ENCODE results near the gene KATNB1. TPM values are rescaled to one million over a fixed set of nuclear protein-coding genes. Genes with fewer than 3 reads are reported as not detected.
A peak's percentile ranks its signal among the peaks of the same experiment; 100 is the strongest.

Gene KATNB1
- polyA plus RNA-seq, 1 of the 3 experiments (the other 2 are of a cell fraction) = 43.7 TPM

DNA sequence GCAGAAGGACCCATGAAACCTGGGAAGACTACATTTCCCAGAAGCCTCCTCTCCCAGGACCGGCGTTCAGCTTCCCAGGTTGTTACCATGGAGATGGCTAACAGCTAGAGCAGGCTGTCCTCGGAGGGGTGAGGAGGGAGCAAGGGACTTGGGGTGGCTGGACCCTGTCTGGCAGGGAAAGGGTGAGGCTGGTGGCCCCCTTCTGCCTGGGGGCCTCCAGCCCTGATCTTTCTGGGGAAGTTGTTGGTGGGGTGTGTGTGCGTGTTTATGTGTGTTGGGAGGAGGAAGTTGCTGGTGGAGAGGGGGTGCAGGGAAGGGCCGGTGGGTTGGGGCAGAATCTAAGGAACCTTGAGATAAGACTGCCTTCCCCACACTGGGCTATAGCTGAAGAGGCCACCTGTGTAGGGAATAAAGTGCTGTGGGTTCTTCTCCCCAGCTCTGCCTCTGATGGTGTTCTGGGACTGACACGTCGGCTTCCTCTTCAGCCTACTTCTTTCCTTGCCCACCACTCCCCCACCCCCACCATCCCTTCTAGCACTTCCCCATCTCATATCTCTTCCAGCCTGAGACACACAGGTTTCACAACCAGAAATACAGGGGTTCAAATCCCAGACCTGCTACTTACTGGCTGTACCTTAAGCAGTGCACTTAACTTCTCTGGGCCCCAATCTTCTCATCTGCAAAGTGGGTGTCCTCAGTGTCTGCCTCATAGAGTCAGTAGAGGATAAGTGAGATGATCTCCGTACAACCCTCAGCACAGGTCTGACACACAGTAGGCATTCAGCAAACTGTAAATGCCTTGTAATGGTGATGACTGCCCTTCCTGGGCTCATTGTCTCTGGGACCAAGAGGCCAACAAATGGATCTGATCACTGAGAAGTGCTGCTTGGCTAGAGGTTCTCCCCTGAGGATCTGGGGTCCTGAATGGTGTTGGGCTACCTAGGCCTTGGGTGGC, 40.6 kb upstream of the KATNB1 start, which contains the start of gene DRC7:
TSS of gene DRC7 (plus strand) at position 82 of the 955 bp plus-strand sequence. CDS start 3,144 bp downstream, outside the sequence.
- no peak within 1 kb of the TSS for H3K4me2 ChIP-seq
- no peaks in the 10 kb centered on the region for H3F3A ChIP-seq (replicated peaks; ENCODE audit: insufficient read depth)
- H3K9me2 ChIP-seq = no peaks in the 10 kb centered on the region
- peaks cover 0 to 6% of the 10 kb centered on the region in 2 experiments; a peak in 1 of 4 replicates for H3K4me1 ChIP-seq (ENCODE audit: control insufficient read depth in 1 of 2, insufficient read depth in 2 of 2, low read depth in 1 of 2, low read length in 1 of 2)
- POLR2A ChIA-PET = no interaction called here
- CTCF ChIA-PET = interaction anchor here (0.5 to 1.0 kb wide), 4 partner anchors 24 to 175 kb away, joined by 3 read pairs; no protein-coding TSS in a partner anchor
- H3K4me3 ChIP-seq (ENCODE audit: low read depth in 2 of 2, low read length in 1 of 2) = peak within 1 kb of the TSS in 1 of 2 experiments; percentile 44; a peak in 2 of 4 replicates
- 38% methylated on average over 7 of the region's 8 CpGs for WGBS (ENCODE audit: low lambda C conversion rate)
- no peaks in the 10 kb centered on the region for H3K9me3 ChIP-seq
- no peaks in the 10 kb centered on the region; the same call in 1 of the 2 replicates for H3K27me3 ChIP-seq (ENCODE audit: insufficient read depth)
- no peaks in the 10 kb centered on the region for H4K20me1 ChIP-seq (ENCODE audit: insufficient read depth)
- peak; percentile 90 for DNase-seq
- H3K79me2 ChIP-seq (ENCODE audit: insufficient read depth) = no peaks in the 10 kb centered on the region
- H2AFZ ChIP-seq (ENCODE audit: low read depth) = no peak within 1 kb of the TSS
- TF ChIP-seq, protein P1, sequence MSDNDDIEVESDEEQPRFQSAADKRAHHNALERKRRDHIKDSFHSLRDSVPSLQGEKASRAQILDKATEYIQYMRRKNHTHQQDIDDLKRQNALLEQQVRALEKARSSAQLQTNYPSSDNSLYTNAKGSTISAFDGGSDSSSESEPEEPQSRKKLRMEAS (IDR thresholded peaks at IDR 0.05; ENCODE audit: low read depth) = no peak
- TF ChIP-seq GABPA (IDR thresholded peaks at IDR 0.05; ENCODE audit: low read depth) = peak; percentile 78
- no peak for TF ChIP-seq TAF1 (IDR thresholded peaks at IDR 0.05; ENCODE audit: borderline replicate concordance, low read depth, low read length)
- TF ChIP-seq, protein P2, sequence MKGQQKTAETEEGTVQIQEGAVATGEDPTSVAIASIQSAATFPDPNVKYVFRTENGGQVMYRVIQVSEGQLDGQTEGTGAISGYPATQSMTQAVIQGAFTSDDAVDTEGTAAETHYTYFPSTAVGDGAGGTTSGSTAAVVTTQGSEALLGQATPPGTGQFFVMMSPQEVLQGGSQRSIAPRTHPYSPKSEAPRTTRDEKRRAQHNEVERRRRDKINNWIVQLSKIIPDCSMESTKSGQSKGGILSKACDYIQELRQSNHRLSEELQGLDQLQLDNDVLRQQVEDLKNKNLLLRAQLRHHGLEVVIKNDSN (IDR thresholded peaks at IDR 0.05; ENCODE audit: borderline replicate concordance, low read depth) = no peak
- peak; percentile 69 for TF ChIP-seq CHD2 (IDR thresholded peaks at IDR 0.05; ENCODE audit: low read length, partially characterized antibody)
- no peak for TF ChIP-seq RAD21 (IDR thresholded peaks at IDR 0.05; ENCODE audit: low read length)
- H3K36me3 ChIP-seq (replicated peaks in 1 of 2; ENCODE audit: control insufficient read depth in 1 of 2, insufficient read depth in 2 of 2, low read length in 1 of 2) = no peaks in the 10 kb centered on the region
- no peak within 1 kb of the TSS for H3K9ac ChIP-seq
- H3K27ac ChIP-seq (ENCODE audit: low read depth in 2 of 2, low read length in 1 of 2) = no peak within 1 kb of the TSS

- no peaks in the 10 kb centered on the region for H3K79me2 ChIP-seq (ENCODE audit: insufficient read depth)
- POLR2A ChIA-PET = no interaction called here
- 75% methylated on average over 5 of the region's 5 CpGs for WGBS (ENCODE audit: low lambda C conversion rate)
- H3K27ac ChIP-seq (ENCODE audit: low read depth in 2 of 2, low read length in 1 of 2) = no peak overlapping the region
- CTCF ChIA-PET = no interaction called here
- H3K9ac ChIP-seq = no peak overlapping the region
- no peak overlapping the region for H3K4me3 ChIP-seq (ENCODE audit: low read depth in 2 of 2, low read length in 1 of 2)
- no peaks in the 10 kb centered on the region for H3K9me2 ChIP-seq
- H2AFZ ChIP-seq (ENCODE audit: low read depth) = no peak overlapping the region
- no peaks in the 10 kb centered on the region for H3F3A ChIP-seq (replicated peaks; ENCODE audit: insufficient read depth)
- H3K4me1 ChIP-seq (ENCODE audit: control insufficient read depth in 1 of 2, insufficient read depth in 2 of 2, low read depth in 1 of 2, low read length in 1 of 2) = peaks cover 0 to 5% of the 10 kb centered on the region in 2 experiments; a peak in 1 of 4 replicates
- no peak for DNase-seq
- H3K36me3 ChIP-seq (replicated peaks in 1 of 2; ENCODE audit: control insufficient read depth in 1 of 2, insufficient read depth in 2 of 2, low read length in 1 of 2) = no peaks in the 10 kb centered on the region
- no peaks in the 10 kb centered on the region for H3K9me3 ChIP-seq
- no peaks in the 10 kb centered on the region; the same call in 1 of the 2 replicates for H3K27me3 ChIP-seq (ENCODE audit: insufficient read depth)
- H4K20me1 ChIP-seq (ENCODE audit: insufficient read depth) = no peaks in the 10 kb centered on the region
- no peak overlapping the region for H3K4me2 ChIP-seq
- TF ChIP-seq TAF1 (IDR thresholded peaks at IDR 0.05; ENCODE audit: borderline replicate concordance, low read depth, low read length) (no peak), RXRA (IDR thresholded peaks at IDR 0.05; ENCODE audit: borderline replicate concordance, low read depth) (no peak), JUND (IDR thresholded peaks at IDR 0.05) (no peak), CHD2 (IDR thresholded peaks at IDR 0.05; ENCODE audit: low read length, partially characterized antibody) (no peak), PBX3 (IDR thresholded peaks at IDR 0.05) (no peak), GABPA (IDR thresholded peaks at IDR 0.05; ENCODE audit: low read depth) (no peak), NRF1 (IDR thresholded peaks at IDR 0.05; ENCODE audit: low read depth, low read length) (no peak), REST (IDR thresholded peaks at IDR 0.05; ENCODE audit: low read depth, low read length) (no peak), FOXM1 (IDR thresholded peaks at IDR 0.05; ENCODE audit: low read depth) (no peak), ZBTB33 (IDR thresholded peaks at IDR 0.05; ENCODE audit: borderline replicate concordance, low read depth) (no peak)
- TF ChIP-seq, protein P3, sequence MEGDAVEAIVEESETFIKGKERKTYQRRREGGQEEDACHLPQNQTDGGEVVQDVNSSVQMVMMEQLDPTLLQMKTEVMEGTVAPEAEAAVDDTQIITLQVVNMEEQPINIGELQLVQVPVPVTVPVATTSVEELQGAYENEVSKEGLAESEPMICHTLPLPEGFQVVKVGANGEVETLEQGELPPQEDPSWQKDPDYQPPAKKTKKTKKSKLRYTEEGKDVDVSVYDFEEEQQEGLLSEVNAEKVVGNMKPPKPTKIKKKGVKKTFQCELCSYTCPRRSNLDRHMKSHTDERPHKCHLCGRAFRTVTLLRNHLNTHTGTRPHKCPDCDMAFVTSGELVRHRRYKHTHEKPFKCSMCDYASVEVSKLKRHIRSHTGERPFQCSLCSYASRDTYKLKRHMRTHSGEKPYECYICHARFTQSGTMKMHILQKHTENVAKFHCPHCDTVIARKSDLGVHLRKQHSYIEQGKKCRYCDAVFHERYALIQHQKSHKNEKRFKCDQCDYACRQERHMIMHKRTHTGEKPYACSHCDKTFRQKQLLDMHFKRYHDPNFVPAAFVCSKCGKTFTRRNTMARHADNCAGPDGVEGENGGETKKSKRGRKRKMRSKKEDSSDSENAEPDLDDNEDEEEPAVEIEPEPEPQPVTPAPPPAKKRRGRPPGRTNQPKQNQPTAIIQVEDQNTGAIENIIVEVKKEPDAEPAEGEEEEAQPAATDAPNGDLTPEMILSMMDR (IDR thresholded peaks at IDR 0.05) = no peak
These were observed 39.9 kb upstream of the KATNB1 start for GRCh38 chr16:57695680-57696069.
